ENCODE results near the gene KDM5B.
"Not testable (repeated sequence)": the region's sequence is repeated elsewhere in the genome, so short reads cannot be mapped to it uniquely, and the experiment has no call there.

Gene KDM5B

GRCh38 chr1:202837746-202838262 lies 29.6 kb upstream of the KDM5B start:
- Histone ChIP-seq H3K4me1 (ENCODE audit: control insufficient read depth, insufficient read depth, low read length, unreplicated experiment) (no peaks in the 10 kb centered on the region), H3K36me3 (ENCODE audit: insufficient read depth, low read length) (no peaks in the 10 kb centered on the region), H2AFZ (ENCODE audit: low read length, unreplicated experiment) (no peak overlapping the region), H3K27me3 (ENCODE audit: insufficient read depth, low read length) (peaks cover 36% of the 10 kb centered on the region), H3K79me2 (ENCODE audit: control insufficient read depth, insufficient read depth, low read length, unreplicated experiment) (no peaks in the 10 kb centered on the region), H3K27ac (ENCODE audit: low read depth, low read length) (no peak overlapping the region), H3K4me3 (ENCODE audit: low read depth, low read length) (no peak overlapping the region)

DNA sequence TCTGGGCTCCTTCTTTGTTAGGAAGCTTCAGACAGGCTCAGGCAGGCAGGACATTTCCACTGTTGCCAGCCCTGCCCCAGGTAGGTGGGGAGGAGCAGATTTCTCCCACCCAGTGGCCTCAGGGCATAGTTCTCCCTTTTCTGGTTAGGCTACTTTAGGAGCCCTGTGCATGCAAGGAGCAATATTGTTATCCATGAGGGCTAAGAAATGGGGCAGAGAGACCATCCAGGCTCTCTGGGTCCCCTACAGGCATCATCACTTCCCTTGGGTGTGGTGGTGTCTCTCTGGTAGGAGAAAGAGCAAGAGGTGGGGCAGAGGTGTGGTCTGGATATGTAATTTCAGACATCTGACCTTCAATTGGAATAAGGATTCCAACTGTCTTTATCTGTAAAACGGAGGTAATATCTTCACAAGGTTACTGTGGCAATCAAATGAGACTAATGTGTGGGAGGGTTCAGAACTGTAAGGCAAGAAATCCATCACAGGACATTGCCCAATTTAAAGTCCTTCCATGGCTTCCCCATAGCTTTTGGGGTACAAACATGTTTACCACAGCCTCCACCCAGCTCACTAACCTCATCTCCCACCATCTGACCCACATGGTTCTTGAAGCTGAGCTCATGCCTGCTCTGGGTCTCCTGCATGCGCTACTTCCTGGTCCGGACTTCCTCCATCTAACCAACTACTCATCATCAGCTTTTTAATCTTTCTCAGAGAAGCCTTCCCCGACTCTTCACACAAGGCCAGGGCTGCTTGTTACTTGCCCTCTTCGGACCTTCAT lies 28.6 kb upstream of the KDM5B start:
- Histone ChIP-seq H2AFZ (ENCODE audit: low read length, unreplicated experiment) (no peak overlapping the region), H3K4me1 (ENCODE audit: control insufficient read depth, insufficient read depth, low read length, unreplicated experiment) (no peaks in the 10 kb centered on the region), H3K36me3 (ENCODE audit: insufficient read depth, low read length) (no peaks in the 10 kb centered on the region), H3K4me3 (ENCODE audit: low read depth, low read length) (no peak overlapping the region), H3K27ac (ENCODE audit: low read depth, low read length) (no peak overlapping the region), H3K79me2 (ENCODE audit: control insufficient read depth, insufficient read depth, low read length, unreplicated experiment) (no peaks in the 10 kb centered on the region), H3K27me3 (ENCODE audit: insufficient read depth, low read length) (peaks cover 36% of the 10 kb centered on the region)

DNA sequence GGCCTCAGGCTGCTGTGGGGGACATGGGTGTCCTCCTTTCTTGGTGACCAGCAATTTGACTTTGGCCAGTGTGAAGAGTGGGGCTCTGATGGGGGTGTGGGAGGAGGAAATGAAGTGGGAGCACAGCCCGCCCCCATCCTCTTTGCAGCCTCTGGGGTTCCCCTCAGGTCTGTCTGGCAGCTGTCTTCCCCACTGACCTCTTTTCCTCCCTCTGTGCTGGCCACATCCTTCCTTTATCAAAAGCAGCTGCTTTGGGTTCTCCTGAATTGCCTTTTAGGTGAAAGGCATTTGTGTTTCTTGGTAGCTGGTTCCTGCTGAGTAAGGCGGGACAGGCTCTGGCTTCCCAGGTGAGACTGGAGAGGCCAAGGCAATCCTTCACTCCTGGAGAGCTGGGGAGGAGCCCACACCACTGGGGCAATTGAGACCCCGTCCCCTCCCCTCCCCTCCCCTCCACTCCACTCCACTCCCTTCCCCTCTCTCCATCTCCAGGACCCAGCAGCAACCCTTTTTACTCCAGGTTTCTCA lies 27.4 kb upstream of the KDM5B start:
- H3K27ac ChIP-seq (ENCODE audit: low read depth, low read length): no peak overlapping the region

GRCh38 chr1:202834771-202835547 lies 26.7 kb upstream of the KDM5B start:
- no peak overlapping the region for H3K27ac ChIP-seq (ENCODE audit: low read depth, low read length)
- H3K4me1 ChIP-seq (ENCODE audit: control insufficient read depth, insufficient read depth, low read length, unreplicated experiment): no peaks in the 10 kb centered on the region
- H3K27me3 ChIP-seq (ENCODE audit: insufficient read depth, low read length): peaks cover 36% of the 10 kb centered on the region
- H2AFZ ChIP-seq (ENCODE audit: low read length, unreplicated experiment): no peak overlapping the region
- H3K79me2 ChIP-seq (ENCODE audit: control insufficient read depth, insufficient read depth, low read length, unreplicated experiment): no peaks in the 10 kb centered on the region
- H3K36me3 ChIP-seq (ENCODE audit: insufficient read depth, low read length): no peaks in the 10 kb centered on the region
- no peak overlapping the region for H3K4me3 ChIP-seq (ENCODE audit: low read depth, low read length)

More for the DNA sequence above, 27.4 kb upstream of the KDM5B start:
- H3K4me1 ChIP-seq (ENCODE audit: control insufficient read depth, insufficient read depth, low read length, unreplicated experiment): no peaks in the 10 kb centered on the region
- no peak overlapping the region for H2AFZ ChIP-seq (ENCODE audit: low read length, unreplicated experiment)
- H3K27me3 ChIP-seq (ENCODE audit: insufficient read depth, low read length): peaks cover 36% of the 10 kb centered on the region
- no peaks in the 10 kb centered on the region for H3K36me3 ChIP-seq (ENCODE audit: insufficient read depth, low read length)
- no peak overlapping the region for H3K4me3 ChIP-seq (ENCODE audit: low read depth, low read length)
- H3K79me2 ChIP-seq (ENCODE audit: control insufficient read depth, insufficient read depth, low read length, unreplicated experiment): no peaks in the 10 kb centered on the region

GRCh38 chr1:202831906-202832305 lies 23.7 kb upstream of the KDM5B start:
- Histone ChIP-seq H3K27ac (ENCODE audit: low read depth, low read length) (no peak overlapping the region), H3K4me1 (ENCODE audit: control insufficient read depth, insufficient read depth, low read length, unreplicated experiment) (no peaks in the 10 kb centered on the region), H3K36me3 (ENCODE audit: insufficient read depth, low read length) (no peaks in the 10 kb centered on the region), H3K4me3 (ENCODE audit: low read depth, low read length) (no peak overlapping the region), H3K27me3 (ENCODE audit: insufficient read depth, low read length) (peaks cover 28% of the 10 kb centered on the region), H3K79me2 (ENCODE audit: control insufficient read depth, insufficient read depth, low read length, unreplicated experiment) (no peaks in the 10 kb centered on the region), H2AFZ (ENCODE audit: low read length, unreplicated experiment) (no peak overlapping the region)

GRCh38 chr1:202829223-202829622 lies 21.0 kb upstream of the KDM5B start:
- H3K27ac ChIP-seq (ENCODE audit: low read depth, low read length); H3K4me1 ChIP-seq (ENCODE audit: control insufficient read depth, insufficient read depth, low read length, unreplicated experiment); H3K36me3 ChIP-seq (ENCODE audit: insufficient read depth, low read length): not testable (repeated sequence)

GRCh38 chr1:202825748-202826147 lies 17.5 kb upstream of the KDM5B start:
- H3K4me3 ChIP-seq (ENCODE audit: low read depth, low read length): no peak overlapping the region
- no peaks in the 10 kb centered on the region for H3K36me3 ChIP-seq (ENCODE audit: insufficient read depth, low read length)
- H3K4me1 ChIP-seq (ENCODE audit: control insufficient read depth, insufficient read depth, low read length, unreplicated experiment): no peaks in the 10 kb centered on the region
- H3K79me2 ChIP-seq (ENCODE audit: control insufficient read depth, insufficient read depth, low read length, unreplicated experiment): no peaks in the 10 kb centered on the region
- H3K27ac ChIP-seq (ENCODE audit: low read depth, low read length): no peak overlapping the region
- H2AFZ ChIP-seq (ENCODE audit: low read length, unreplicated experiment): no peak overlapping the region
- H3K27me3 ChIP-seq (ENCODE audit: insufficient read depth, low read length): peaks cover 34% of the 10 kb centered on the region; the same call in 1 of the 2 replicates

More at GRCh38 chr1:202829223-202829622, 21.0 kb upstream of the KDM5B start:
- H3K27me3 ChIP-seq (ENCODE audit: insufficient read depth, low read length): peaks cover 34% of the 10 kb centered on the region; the same call in 1 of the 2 replicates
- not testable (repeated sequence) for H3K79me2 ChIP-seq (ENCODE audit: control insufficient read depth, insufficient read depth, low read length, unreplicated experiment); H3K4me3 ChIP-seq (ENCODE audit: low read depth, low read length); H2AFZ ChIP-seq (ENCODE audit: low read length, unreplicated experiment)

GRCh38 chr1:202821467-202821866 lies 13.2 kb upstream of the KDM5B start:
- Histone ChIP-seq H3K36me3 (ENCODE audit: insufficient read depth, low read length) (no peaks in the 10 kb centered on the region), H3K4me3 (ENCODE audit: low read depth, low read length) (no peak overlapping the region), H3K27me3 (ENCODE audit: insufficient read depth, low read length) (peaks cover 26% of the 10 kb centered on the region; the same call in 1 of the 2 replicates), H3K4me1 (ENCODE audit: control insufficient read depth, insufficient read depth, low read length, unreplicated experiment) (no peaks in the 10 kb centered on the region), H3K27ac (ENCODE audit: low read depth, low read length) (no peak overlapping the region), H3K79me2 (ENCODE audit: control insufficient read depth, insufficient read depth, low read length, unreplicated experiment) (no peaks in the 10 kb centered on the region), H2AFZ (ENCODE audit: low read length, unreplicated experiment) (no peak overlapping the region)

DNA sequence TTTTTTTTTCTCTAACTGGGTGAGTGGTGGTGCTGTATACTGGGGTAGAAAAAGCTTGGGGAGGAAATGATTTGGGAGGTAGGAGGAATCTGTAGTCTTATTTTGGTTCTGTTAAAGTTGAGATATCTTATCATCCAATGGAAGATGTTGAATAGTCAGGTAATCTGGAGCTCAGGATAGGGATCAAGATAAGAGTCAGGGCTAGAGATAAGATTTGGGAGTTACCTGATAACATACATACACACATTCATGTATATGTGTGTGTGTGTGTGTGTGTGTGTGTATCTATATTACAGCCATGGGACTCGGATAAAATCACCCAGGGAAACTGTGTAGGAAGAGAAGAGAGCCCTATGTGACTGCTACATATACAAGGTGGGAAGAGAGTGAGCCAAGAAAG lies 10.6 kb upstream of the KDM5B start:
- Histone ChIP-seq H3K4me1 (ENCODE audit: control insufficient read depth, insufficient read depth, low read length, unreplicated experiment) (no peaks in the 10 kb centered on the region), H3K27me3 (ENCODE audit: insufficient read depth, low read length) (0 out of 2 replicates have a peak, but pooled peaks cover 3% of the 10 kb centered on the region), H3K79me2 (ENCODE audit: control insufficient read depth, insufficient read depth, low read length, unreplicated experiment) (no peaks in the 10 kb centered on the region), H3K36me3 (ENCODE audit: insufficient read depth, low read length) (no peaks in the 10 kb centered on the region), H3K27ac (ENCODE audit: low read depth, low read length) (no peak overlapping the region), H2AFZ (ENCODE audit: low read length, unreplicated experiment) (no peak overlapping the region), H3K4me3 (ENCODE audit: low read depth, low read length) (no peak overlapping the region)

DNA sequence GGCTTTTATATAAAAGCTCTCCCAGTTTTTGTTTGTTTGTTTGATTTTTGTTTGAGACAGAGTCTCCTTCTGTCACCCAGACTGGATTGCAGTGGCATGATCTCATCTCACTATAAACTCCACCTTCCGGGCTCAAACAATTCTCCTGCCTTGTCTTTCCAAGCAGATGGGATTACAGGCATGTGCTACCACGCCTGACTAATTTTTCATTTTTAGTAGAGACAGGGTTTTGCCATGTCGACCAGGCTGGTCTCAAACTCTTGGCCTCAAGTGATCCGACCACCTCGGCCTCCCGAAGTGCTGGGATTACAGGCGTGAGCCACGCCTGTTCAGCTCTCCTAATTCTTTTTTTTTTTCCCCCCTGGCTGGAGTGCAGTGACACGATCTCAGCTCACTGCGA lies 6.9 kb upstream of the KDM5B start:
- Histone ChIP-seq H2AFZ (ENCODE audit: low read length, unreplicated experiment) (no peak overlapping the region), H3K27me3 (ENCODE audit: insufficient read depth, low read length) (0 out of 2 replicates have a peak, but pooled peaks cover 3% of the 10 kb centered on the region), H3K79me2 (ENCODE audit: control insufficient read depth, insufficient read depth, low read length, unreplicated experiment) (no peaks in the 10 kb centered on the region), H3K4me1 (ENCODE audit: control insufficient read depth, insufficient read depth, low read length, unreplicated experiment) (peaks cover 7% of the 10 kb centered on the region), H3K4me3 (ENCODE audit: low read depth, low read length) (no peak overlapping the region), H3K36me3 (ENCODE audit: insufficient read depth, low read length) (no peaks in the 10 kb centered on the region), H3K27ac (ENCODE audit: low read depth, low read length) (no peak overlapping the region)
